NCI-H2029 treated with DMSO at 0.1 percent for 48 hours (cell line): ENCODE data around the gene MPZL3.

Experiments
- DNase-seq: peaks from one replicate; lab custom pipeline; 2025; lab: John Stamatoyannopoulos, UW

The MPZL3 gene

DNA sequence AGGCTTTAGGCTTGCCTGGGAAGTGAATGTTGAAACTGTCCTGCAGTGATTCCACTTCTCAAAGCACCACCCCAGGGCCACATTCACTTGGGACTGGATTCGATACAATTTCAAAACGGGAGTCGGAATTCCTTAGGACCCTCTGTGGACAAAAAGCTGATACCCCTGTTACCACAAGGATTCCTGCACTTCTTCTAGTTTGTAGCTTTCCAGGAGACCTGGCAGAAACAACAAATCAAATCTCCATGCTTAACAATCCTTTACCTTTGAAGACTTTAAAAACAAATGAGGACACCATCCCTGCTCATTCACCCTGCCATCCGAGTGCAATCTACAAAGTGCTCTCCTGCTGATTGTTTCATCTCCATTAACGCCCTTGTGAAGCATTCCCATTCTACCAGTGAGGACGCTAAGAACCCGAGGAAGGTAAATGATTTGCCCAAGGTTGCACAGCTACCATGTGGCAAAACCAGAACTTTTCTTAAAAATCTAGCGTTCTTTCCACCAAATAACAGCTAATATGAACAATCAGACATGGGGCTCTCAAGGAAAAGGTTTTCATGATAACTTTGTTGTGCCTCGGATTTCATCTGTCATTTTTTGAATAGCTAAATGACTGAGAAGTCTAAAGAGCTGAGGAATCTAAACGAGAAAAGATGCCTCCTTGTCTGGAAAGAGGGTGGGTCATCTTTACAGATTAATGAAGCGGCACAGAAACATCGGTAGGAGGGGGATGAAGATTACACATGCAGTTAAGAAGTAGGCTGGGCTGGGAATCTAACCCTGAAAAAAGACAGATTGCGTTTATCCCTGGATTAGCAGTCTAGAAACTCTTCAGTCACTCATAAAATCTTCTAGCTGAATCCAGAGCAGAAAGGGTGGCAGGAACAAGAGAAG is 12.7 kb upstream of the MPZL3 start:
- no peak for DNase-seq

DNA sequence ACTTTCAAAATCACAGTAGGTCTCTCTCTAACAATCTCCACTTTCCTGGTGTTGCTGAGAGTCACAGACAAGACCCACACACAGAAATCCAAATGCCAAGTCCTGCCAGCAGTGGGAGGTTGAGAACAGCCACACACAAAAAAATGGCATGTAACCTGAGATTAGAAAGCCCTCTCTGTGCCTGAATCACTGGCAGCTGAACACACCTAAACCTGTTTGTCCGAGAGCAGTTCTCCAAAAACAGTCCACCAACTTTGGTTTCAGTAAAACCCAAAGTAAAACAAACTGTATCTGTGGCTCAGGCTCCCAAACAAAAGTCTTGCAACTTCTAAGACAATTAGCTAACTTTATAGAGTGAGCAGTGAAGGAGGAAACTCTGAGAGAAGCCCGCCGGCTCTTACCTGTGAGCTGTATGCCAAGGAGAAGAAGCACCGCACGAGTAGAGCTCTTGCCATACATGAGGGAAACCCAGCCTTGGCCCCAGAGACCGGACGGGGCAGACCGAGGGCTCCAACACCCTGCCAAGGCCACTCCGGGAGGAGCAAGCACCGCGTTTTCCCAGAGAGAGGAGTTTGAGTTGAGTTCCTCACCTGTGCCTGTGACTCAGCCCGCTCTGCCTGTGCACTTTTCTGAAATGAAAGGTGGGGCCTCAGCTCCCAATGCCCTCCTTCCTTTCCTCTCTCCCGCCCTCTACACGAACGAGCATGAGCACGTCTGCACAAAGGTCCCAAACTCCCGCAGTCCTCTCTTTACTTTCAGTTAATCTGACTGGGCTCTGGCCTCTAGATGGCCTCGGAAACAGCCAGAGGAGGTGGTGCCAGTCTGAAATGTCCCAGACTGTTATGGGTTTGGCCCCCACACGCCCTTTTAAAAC is 11.8 kb upstream of the MPZL3 start, which contains the start of gene MPZL2:
Gene MPZL2, minus strand, starts transcription at position 603 of the 874 bp plus-strand sequence. Its CDS starts 144 bp downstream, at position 459.
- DNase-seq = peak; percentile 64

DNA sequence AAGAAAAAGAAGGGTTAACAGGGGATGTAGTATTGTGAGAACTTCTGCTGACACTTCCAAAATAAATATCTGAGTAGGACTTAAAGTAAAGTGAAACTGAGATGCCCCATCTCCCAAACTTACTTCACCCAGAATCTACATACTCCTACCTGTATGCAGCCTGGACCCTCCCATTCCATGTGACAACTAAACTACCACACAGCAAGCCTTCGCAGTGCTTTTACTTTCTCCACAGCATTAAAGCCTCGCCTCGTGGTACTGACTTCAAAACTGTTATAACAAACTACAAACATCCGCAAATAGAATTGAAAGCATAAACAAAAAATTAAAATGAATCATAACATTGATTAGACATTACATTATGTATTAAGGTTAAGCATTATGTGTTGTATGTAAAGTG is 10.9 kb upstream of the MPZL3 start:
- no peak for DNase-seq

DNA sequence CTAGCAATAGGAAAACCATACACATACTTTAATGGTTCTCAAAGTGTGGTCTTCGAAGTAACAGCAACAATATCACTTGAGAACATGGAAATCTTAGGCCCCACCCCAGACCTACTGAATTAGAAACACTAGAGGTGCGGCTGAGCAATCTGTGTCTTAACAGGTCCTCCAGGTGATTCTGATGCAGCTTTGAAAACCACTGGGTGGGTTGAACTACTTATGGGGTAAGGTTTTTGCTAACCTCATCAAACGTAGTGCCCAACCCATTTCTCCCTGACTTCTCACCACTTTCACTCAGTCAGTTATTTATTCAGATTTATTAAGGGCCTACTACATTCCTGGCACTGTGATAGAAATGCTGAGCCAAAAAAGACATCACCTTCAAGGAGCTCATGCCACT is 8.2 kb upstream of the MPZL3 start:
- DNase-seq = no peak

DNA sequence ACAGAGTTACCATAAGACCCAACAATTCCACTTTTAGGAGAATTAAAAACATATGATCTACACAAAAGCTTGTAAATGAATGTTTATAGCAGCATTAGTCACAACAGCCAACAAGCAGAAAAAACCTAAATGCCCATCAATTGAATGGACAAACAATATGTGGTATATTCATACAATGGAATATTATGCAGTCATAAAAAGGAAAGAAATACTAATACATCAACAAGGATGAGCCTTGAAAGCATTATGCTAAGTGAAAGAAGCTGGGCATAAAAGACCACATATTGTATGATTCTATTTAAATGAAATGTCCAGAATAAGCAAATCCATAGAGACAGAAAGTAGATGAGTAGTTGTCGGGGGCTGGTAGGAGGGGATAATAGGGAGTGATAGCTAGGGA is 7.0 kb upstream of the MPZL3 start:
- DNase-seq = no peak

DNA sequence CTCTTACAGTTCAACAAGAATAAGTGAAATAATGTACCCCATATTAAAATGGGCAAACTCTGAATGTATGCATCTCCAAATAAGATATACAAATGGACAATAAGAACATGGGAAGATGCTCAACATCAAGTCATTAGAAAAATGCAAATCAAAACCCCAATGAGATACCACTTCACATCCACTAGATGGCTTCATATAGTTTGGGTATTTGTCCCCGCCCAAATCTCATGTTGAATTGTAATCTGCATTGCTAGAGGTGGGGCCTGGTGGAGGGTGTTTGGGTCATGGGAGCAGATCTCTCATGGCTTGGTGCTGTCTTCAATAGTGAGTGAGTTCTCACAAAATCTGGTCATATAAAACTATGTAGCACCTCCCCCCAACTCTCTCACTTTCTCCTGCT is 6.2 kb upstream of the MPZL3 start:
- DNase-seq = no peak

DNA sequence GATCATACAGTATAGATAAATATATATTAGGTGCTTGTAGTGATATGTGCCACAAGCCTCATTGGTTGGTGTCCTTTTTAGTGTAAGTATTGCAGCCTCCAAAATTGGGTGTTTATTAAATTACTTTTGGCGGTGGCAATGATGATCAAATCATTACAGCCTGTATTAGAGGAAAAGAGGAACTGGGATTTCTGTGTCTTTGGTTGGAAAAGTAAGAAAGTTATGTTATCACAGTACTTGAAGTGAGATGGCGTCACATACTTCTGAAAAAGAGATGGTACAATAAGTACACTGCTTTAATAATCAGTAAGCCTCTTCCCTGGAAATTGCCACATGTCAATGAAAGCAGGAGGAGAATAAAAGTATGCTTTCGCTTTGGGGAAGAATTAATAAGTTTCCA is 523 bp upstream of the MPZL3 start:
- DNase-seq = no peak

DNA sequence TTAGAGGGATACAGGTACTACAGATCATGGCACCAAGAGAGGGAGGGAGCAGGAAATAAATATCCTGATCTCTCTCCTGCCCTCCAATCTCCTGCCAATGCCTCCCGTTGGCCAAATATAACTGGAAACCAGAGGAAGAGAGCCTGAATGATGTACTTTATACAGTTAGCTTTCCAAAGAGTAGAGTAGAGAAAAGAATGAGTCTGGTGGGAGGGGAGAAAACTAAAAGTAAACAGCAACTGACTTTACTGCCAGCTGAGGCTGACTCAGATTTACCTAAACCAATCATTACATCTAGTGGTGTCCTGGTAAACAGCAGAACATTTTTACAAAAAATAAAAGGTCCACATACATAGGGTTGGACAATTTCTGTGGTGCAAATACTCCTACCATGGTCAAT is 5.1 kb downstream of the MPZL3 start:
- DNase-seq = peak; percentile 2

DNA sequence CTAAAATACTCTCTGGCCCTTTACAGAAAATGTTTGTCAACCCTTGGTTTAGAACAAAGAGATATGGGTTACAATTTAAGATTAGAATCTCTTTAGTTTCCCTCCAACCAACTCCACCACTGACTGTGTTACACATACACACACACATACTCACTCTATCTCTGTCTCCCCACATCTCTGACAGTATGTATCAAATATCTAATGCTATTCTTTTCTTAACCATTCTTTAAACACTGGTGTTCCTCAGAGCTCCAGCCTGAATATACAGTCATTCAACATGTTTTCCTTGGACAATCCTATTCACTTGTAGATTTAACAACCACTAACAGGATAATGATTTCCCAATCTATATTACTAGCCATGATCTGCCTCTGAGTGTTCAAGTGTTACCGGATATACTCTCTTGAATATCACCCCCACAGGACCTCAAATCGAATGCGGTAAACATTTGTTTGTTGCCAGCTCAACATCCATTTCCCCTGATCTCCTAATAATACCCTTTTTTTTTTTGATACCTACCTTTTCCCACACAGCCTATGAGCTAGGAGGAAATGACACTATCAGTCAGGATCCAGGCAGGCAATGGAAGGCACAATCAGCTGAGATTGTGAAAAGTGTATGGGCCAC is 6.1 kb downstream of the MPZL3 start:
- DNase-seq = no peak

DNA sequence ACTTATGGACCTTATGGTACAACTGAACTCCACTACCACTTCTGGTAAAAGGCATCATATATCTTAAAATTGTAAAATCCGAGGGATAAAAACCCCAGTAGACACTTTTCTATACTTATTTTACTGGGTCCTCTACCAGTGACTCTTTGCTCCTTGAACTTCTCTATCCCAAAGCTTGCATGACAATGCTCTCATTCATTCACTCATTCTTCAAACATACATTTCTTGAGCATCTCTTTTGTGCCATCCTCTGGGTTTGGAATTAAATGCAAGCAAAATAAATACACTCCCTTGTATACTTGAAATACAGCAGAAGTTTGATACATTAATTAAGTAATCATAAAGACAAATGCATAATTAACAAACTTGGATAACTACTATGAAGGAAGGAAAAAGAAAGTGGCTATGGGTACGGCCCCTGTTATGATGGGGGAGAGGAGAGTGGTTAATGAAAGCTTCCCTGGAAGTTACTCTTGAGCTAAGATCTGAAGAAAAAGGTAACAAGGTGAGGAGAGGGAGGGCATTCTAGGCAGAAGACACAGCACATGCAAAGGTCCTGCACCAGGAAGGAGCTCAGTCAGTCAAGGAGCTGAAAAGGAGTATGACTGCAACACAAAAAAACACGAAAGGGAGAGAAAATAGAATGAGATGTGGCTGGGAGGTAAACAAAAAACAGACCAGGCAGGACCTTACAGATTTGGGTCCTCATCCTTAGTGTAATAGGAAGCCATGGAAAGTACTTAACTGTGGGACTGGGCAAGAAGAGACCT is 8.0 kb downstream of the MPZL3 start:
- DNase-seq = no peak

DNA sequence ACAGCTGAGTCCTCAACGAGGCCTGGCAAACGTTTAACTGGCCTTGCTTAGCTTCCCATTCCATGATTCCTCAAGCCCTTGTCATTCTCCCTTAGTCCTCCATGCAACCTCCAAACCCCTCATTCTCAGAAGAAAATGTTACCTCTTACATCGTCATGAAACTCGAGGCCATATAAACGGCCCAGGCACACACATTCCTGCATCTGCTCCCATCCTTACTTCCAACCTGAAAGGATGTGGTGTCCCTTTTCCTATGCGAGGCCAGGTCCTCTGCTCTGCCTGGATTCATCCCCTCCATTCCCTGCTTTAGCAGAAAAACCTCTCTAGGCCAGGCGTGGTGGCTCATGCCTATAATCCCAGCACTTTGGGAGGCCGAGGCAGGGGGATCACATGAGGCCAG is 9.0 kb downstream of the MPZL3 start:
- no peak for DNase-seq

DNA sequence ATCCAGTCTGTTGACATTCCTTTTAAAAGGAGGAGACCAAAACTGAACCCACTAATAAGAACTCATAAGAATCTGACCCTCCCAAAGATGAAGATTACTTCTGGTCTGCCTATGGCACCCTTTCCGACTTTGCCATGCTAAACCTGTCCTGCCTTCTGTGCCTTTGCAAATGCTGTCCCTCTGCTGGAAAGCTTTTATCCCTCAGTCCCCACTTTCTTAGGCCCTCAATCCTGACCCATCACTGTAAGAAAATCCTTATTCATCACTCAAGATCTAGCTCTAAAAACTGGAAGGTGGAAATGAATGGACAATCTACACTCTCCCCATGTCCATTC is 10.4 kb downstream of the MPZL3 start:
- DNase-seq = no peak

DNA sequence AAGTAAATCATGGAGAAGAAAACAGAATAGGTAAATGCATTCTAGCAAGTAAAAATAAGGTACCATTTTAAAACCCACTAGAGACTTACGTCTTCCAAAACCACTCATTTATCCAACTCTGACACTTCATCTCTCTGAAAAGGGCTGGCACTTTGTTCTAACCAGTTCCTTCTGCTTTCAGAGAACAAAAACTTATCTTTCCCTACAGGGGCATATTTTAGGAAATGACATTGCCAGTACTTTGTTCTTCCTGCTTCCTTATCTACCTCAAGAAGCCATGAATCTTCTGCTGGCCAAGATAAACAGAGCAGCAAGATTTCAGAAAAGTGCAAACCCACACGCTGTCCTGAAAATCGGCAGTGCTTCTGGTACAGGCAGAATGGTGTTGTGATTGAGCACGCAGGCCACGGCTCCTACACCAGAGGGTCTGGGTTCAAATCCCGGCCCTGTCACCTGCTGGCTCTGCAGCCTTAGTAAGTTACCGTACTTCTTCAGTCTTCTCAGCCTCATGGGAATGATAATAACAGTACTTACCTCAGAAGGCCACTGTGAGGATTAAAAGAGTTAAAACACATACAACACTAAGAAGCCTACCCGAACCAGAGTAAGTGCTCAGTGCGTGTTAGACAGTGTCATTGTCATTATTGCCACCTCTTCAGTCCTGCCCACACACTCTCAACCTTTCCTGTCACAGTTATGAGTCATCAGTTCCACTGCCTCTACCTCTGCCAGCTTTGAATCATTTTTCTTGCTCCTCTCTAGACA is 11.0 kb downstream of the MPZL3 start:
- DNase-seq = peak; percentile 31

DNA sequence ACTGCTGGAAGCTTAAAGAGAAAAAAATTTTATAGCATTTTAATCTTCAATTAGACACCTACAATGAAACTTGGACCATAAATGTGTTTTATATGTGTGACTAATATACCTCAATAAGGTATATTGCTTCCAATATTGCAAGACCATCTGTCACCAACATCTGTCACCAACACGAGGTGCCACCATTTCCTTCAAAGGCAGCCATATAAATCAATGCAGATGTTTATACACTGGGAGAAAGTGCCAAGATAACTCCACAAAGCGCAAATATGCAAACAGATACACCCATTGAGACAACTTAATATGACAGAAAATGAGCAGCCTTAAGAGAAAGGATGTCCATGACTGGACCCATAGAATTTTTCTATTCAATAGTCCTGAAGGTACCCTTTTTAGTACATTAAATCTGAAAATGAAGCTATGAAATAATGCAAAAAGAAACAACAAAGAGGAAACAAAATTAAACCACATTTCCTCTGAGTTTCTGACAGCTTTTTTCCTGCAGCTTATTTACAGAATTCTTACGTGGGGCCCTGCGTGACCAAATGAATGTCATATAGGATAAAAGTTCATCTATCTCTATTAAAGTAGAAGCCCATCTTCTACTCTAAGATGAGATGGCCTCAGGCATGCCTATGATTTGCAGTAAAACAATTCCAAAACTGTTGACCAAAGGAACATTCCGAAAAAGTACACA is 12.5 kb downstream of the MPZL3 start:
- no peak for DNase-seq

DNA sequence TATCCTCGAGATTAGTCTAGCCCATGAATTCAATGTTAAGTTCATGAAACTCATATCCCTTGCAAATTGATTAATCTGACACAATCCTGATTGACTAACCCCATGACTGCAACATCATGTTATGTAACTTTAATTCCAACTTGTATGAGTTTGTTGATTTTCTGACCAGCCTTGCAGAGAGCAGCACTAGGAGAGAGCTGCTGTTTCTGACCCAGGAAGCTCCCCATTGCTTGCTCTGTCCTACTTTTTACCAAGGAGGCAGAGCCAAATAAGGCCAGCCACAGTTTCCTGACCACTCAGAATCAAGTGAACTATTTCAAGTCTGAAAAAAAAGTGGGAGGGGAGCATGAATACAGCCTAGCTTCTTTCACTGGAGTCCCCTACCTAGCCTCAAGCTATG is 13.2 kb downstream of the MPZL3 start:
- no peak for DNase-seq

DNA sequence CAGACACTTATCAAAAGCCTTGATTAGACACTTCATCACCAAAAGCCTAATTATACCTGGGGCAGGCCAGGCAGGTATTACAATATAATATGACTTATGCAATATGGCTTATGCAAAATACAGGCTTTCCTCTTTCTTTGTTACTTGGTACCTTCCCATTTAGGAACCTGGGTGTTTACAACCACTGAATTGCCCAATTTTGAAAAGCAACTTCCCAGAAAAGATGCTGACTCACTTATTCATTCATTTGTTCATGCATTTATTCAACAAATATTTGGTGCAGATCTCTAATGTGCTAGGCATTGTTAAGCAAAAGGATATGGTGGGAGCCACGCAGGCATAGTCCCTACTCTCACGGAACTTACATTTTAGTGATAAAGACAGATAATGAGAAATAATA is 13.7 kb downstream of the MPZL3 start:
- DNase-seq = no peak

DNA sequence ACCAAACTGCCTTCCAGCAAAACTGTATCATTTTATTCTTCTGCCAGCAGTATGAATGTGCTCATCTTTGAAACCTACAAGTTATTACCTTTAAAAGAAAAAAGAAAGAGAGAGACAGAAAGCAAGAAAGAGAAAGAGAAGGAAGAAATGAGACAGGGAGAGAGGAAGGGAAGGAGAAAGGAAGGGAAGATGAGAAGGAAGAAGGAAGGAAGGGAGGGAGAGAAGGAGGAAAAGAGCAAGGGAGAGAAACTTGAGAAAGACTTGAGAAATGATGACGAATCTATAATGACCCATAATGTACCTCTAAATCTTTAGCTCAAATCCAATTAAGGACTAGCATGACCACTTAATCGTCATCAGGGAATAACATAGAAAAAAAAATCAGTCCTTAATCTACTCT is 16.0 kb downstream of the MPZL3 start:
- no peak for DNase-seq

DNA sequence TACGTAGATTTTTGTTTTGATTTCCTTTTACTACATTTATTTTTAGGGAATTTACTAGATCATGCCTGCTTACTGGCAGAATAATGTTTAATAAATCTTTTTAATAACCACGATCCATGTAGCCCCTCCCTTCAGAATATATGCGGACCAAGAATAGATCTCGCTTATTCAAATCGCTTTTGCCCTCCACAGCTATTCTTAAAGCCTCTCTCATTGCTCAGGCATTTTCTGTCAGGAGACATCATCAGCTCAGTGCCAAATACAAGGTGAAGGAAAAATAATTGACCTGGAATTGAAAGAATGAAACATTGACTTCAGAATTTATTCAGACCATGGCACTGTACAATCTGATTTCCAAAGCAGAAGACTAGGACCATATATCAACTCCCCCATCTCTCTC is 17.3 kb downstream of the MPZL3 start:
- DNase-seq = no peak

DNA sequence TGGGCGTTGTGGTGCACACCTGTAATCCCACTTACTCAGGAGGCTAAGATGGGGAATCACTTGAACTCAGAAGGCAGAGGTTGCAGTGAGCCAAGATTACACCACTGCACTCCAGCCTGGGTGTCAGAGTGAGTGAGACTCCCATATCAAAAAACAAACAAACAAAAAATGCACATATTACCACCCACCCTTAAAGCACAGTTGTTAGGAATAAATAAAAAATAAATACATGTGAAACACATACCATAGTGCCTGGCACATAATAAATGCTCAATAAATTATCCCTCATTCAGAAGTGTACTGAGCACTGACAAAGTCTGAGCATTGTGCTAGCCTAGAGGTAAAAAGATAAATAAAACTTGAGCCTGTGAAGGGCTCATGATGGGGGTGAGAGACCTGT is 18.3 kb downstream of the MPZL3 start:
- no peak for DNase-seq

DNA sequence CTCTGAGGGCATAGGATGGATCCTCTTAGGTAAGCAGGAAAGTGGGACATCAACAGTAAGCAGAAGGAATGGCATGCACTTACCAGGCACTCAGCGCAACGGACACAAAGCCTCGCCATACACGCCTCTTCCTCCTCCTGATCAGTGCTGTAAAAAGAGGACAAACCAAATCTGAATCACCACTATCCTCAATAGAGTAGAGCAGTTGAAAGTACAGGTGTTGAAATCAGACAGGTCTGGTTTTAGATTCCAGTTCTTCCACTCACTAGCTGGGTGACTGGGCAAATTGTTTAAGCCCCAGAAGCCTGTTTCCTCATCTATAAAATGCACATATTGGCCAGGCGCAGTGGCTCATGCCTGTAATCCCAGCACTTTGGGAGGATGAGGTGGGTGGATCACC is 18.8 kb downstream of the MPZL3 start:
- no peak for DNase-seq

DNA sequence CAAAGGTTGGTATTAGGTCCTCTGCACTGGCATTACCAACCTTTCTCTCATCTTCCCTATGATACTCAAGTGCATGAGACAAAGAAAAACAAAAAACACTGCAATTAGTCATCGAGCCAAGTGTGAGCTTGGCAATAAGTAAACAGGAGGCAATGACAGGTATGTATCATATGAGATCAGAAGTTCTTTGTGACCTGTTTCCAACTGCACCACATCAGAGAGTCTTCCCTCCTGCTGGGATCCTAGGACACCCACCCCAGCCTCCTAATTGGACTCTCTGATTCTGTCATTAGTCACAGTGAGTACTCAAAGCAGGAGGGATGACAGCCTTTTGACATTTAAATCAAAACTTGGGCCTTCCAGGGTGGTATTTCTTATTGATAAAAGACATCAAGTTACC is 19.5 kb downstream of the MPZL3 start:
- DNase-seq = no peak
